HCT116 (cell line): ENCODE measurements around the gene DHFR2. TPM values are rescaled to one million over a fixed set of nuclear protein-coding genes. Genes with fewer than 3 reads are reported as not detected.
"Not testable (repeated sequence)": the region's sequence is repeated elsewhere in the genome, so short reads cannot be mapped to it uniquely, and the experiment has no call there.

Source experiments
- ATAC-seq: fragments of 200-7000 bp; cut with Tn5 transposase; 2 replicates; pipeline ENCODE4 v1.9.1; 2020; ENCODE audit warnings: mild to moderate bottlenecking, moderate library complexity
- BruUV-seq: library from RNA; stranded (reverse); fragments of 400-500 nt; replicated peaks from 2 replicates; lab custom pipeline; 2021; lab: Mats Ljungman, UMichigan
- CTCF ChIA-PET: fragments of 300-600 bp; sonication (Branson Sonifier 250); formaldehyde crosslinking; loops from one replicate; lab custom pipeline; 2021; ENCODE audit warnings: antibody characterized with exemption; lab: Charles Lee
- POLR2A ChIA-PET: fragments of 300-600, 350-600 bp; sonication (Branson Sonifier 250); formaldehyde crosslinking; loops from one replicate; lab custom pipeline; 2021; ENCODE audit warnings: antibody characterized with exemption; lab: Charles Lee
- RAD21 ChIA-PET, 2 experiments: fragments of 300-600 bp; sonication (Branson Sonifier 250); formaldehyde crosslinking; loops; one replicate each; lab custom pipeline; 2023; ENCODE audit warnings: low total read pairs in 2 of 2; ENCODE audit not compliant: uncharacterized antibody in 2 of 2, unreplicated experiment in 2 of 2, low non-redundant PET in 1 of 2; lab: Charles Lee
- DNase-seq: peaks from one replicate; pipeline ENCODE4 v3.0.0-alpha.2; 2010; ENCODE audit warnings: low read depth, low spot score
- H2AFZ ChIP-seq: fragments of 200-600 bp; shearing (Covaris generic), sonication (generic); 2 replicates; pipeline ENCODE4 v1.6.1; 2017; ENCODE audit warnings: low read depth, mixed run types, mixed read lengths, antibody characterized with exemption, low read length; ENCODE audit not compliant: poor library complexity, severe bottlenecking
- H3K27ac ChIP-seq: 2 replicates; pipeline ENCODE4 v1.5.1; 2012; ENCODE audit warnings: low read depth, low read length
- H3K27me3 ChIP-seq: fragments of 200-600 bp; sonication (generic); 2 replicates; pipeline ENCODE4 v1.6.1; 2016; ENCODE audit warnings: mixed run types, low read length, mixed read lengths; ENCODE audit not compliant: insufficient read depth
- H3K36me3 ChIP-seq, 2 experiments: fragments of 200-500 bp in 1 of 2; fragments of 200-600 bp in 1 of 2; sonication (Bioruptor generic) in 1 of 2; sonication (generic) in 1 of 2; 2 replicates each; pipeline versions ENCODE4 v1.5.1 to v1.6.1; 2014 to 2016; ENCODE audit warnings: low read length in 2 of 2, inconsistent platforms in 1 of 2, mixed read lengths in 1 of 2, mixed run types in 1 of 2; ENCODE audit not compliant: insufficient read depth in 2 of 2, control insufficient read depth in 1 of 2
- H3K4me1 ChIP-seq, 2 experiments: fragments of 200-600 bp in 1 of 2; sonication (generic) in 1 of 2; 2 replicates each; pipeline versions ENCODE4 v1.5.1 to v1.6.1; 2012 to 2017; ENCODE audit warnings: low read length in 2 of 2, inconsistent platforms in 1 of 2, mild to moderate bottlenecking in 1 of 2, mixed read lengths in 1 of 2, mixed run types in 1 of 2, moderate library complexity in 1 of 2; ENCODE audit not compliant: insufficient read depth in 2 of 2, control insufficient read depth in 1 of 2
- H3K4me2 ChIP-seq: fragments of 200-600 bp; sonication (generic); 2 replicates; pipeline ENCODE4 v1.6.1; 2017; ENCODE audit warnings: mixed run types, low read length, mixed read lengths
- H3K4me3 ChIP-seq, 2 experiments: fragments of 200-600 bp in 1 of 2; sonication (generic) in 1 of 2; replicated peaks in 1 of 2; 2 replicates each; pipeline ENCODE4 v1.5.1; 2011 to 2016; ENCODE audit warnings: low read length in 2 of 2, control low read depth in 1 of 2, low read depth in 1 of 2, mild to moderate bottlenecking in 1 of 2, mixed read lengths in 1 of 2, mixed run types in 1 of 2
- H3K79me2 ChIP-seq: fragments of 200-600 bp; sonication (generic); 2 replicates; pipeline ENCODE4 v1.6.1; 2017; ENCODE audit warnings: mild to moderate bottlenecking, mixed run types, low read length, moderate library complexity, mixed read lengths; ENCODE audit not compliant: insufficient read depth
- H3K9ac ChIP-seq: fragments of 200-600 bp; sonication (generic); 2 replicates; pipeline ENCODE4 v1.6.1; 2016; ENCODE audit warnings: low read length, mixed read lengths
- H3K9me2 ChIP-seq: fragments of 200-600 bp; sonication (generic), shearing (Covaris generic); 2 replicates; pipeline ENCODE4 v1.6.1; 2017; ENCODE audit warnings: mixed run types, mild to moderate bottlenecking, moderate library complexity; ENCODE audit not compliant: insufficient read depth
- H3K9me3 ChIP-seq, 2 experiments: fragments of 200-500 bp in 1 of 2; fragments of 200-600 bp in 1 of 2; sonication (Bioruptor generic) in 1 of 2; sonication (generic) in 1 of 2; 2 replicates each; pipeline ENCODE4 v1.6.1; 2014 to 2017; ENCODE audit warnings: low read length in 2 of 2, mixed read lengths in 2 of 2, inconsistent platforms in 1 of 2, low read depth in 1 of 2, mild to moderate bottlenecking in 1 of 2, mixed run types in 1 of 2, moderate library complexity in 1 of 2; ENCODE audit not compliant: control insufficient read depth in 1 of 2, insufficient read depth in 1 of 2
- H4K20me1 ChIP-seq: fragments of 200-600 bp; sonication (generic), shearing (Covaris generic); 2 replicates; pipeline ENCODE4 v1.6.1; 2017; ENCODE audit warnings: mixed run types, mild to moderate bottlenecking, moderate library complexity; ENCODE audit not compliant: insufficient read depth
- CBX3 ChIP-seq: IDR thresholded peaks from 2 replicates; pipeline ENCODE4 v1.6.1; 2012; ENCODE audit warnings: low read depth
- CTCF ChIP-seq, 3 experiments: fragments of 200-600 bp in 1 of 3; sonication (generic) in 1 of 3; IDR thresholded peaks in 2 of 3; conservative IDR thresholded peaks in 1 of 3; 2 replicates each; pipeline ENCODE4 v1.5.1; 2012 to 2017; ENCODE audit warnings: low read depth in 2 of 3, low read length in 2 of 3, antibody characterized with exemption in 1 of 3, borderline replicate concordance in 1 of 3, control low read depth in 1 of 3, mild to moderate bottlenecking in 1 of 3, mixed read lengths in 1 of 3, mixed run types in 1 of 3, moderate library complexity in 1 of 3; ENCODE audit not compliant: insufficient read depth in 1 of 3
- ELF1 ChIP-seq: IDR thresholded peaks from 2 replicates; pipeline ENCODE4 v1.6.1; 2012; ENCODE audit warnings: low read depth, borderline replicate concordance
- EZH2phosphoT487 ChIP-seq: fragments of 200-600 bp; IDR thresholded peaks from 2 replicates; pipeline ENCODE4 v1.6.1; 2018; ENCODE audit warnings: antibody characterized with exemption, borderline replicate concordance
- FOSL1 ChIP-seq: IDR thresholded peaks from 2 replicates; pipeline ENCODE4 v1.6.1; 2012; ENCODE audit warnings: low read depth
- JUND ChIP-seq: IDR thresholded peaks from 2 replicates; pipeline ENCODE4 v1.6.1; 2012
- POLR2AphosphoS5 ChIP-seq: IDR thresholded peaks from 2 replicates; pipeline ENCODE4 v1.6.1; 2011; ENCODE audit warnings: mild to moderate bottlenecking, low read depth, low read length, moderate library complexity
- TCF7L2 ChIP-seq: IDR thresholded peaks from 2 replicates; pipeline ENCODE4 v1.7.0; 2011; ENCODE audit warnings: borderline replicate concordance, inconsistent platforms; ENCODE audit not compliant: insufficient read depth, insufficient read length; ENCODE audit errors: extremely low read depth
- YY1 ChIP-seq: IDR thresholded peaks from 2 replicates; pipeline ENCODE4 v1.6.1; 2011; ENCODE audit warnings: low read length, low read depth, moderate library complexity, mild to moderate bottlenecking; ENCODE audit not compliant: insufficient replicate concordance; ENCODE audit errors: extremely low read depth
- intact Hi-C: fragments of 100-400 bp; cut with micrococcal nuclease; formaldehyde crosslinking; loops from 2 replicates; pipeline ENCODE4 v1.10.0; 2022
- total RNA-seq: library from RNA; stranded (reverse); gene quantifications from one replicate; pipeline ENCODE4 v1.2.1, GENCODE V29; 2021; ENCODE audit not compliant: unreplicated experiment
- TF ChIP-seq, protein P1 (sequence below): IDR thresholded peaks from 2 replicates; pipeline ENCODE4 v1.6.1; 2012

DHFR2 gene
- total RNA-seq, 1 experiment from 2014 or later = 1.8 TPM

GRCh38 chr3:94062513-94063404 lies at the start of gene DHFR2, which contains the start of gene NSUN3 (continued):
- TF ChIP-seq POLR2AphosphoS5 (peak; percentile 77), CTCF (IDR thresholded peaks at IDR 0.05 in 2 of 3, conservative IDR thresholded peaks at IDR 0.05 in 1 of 3; ENCODE audit: borderline replicate concordance in 1 of 3, insufficient read depth in 1 of 3, low read depth in 2 of 3, low read length in 2 of 3) (no peak), YY1 (peak; percentile 3)

- no peak overlapping the region for H3K9ac ChIP-seq
- no peaks in the 10 kb centered on the region for H3K9me2 ChIP-seq
- RAD21 ChIA-PET = no interaction called here
- H3K9me3 ChIP-seq = no peaks in the 10 kb centered on the region
- H3K79me2 ChIP-seq = no peaks in the 10 kb centered on the region
- H3K4me1 ChIP-seq = no peaks in the 10 kb centered on the region
- intact Hi-C loops = no loop called here
- H2AFZ ChIP-seq = no peak overlapping the region
- no TSS peak for BruUV-seq
- DNase-seq = no peak
- POLR2A ChIA-PET = no interaction called here
- H3K4me3 ChIP-seq = no peak overlapping the region
- H4K20me1 ChIP-seq = no peaks in the 10 kb centered on the region
- TF ChIP-seq CBX3 (no peak), EZH2phosphoT487 (no peak), JUND (no peak), FOSL1 (no peak), POLR2AphosphoS5 (no peak), ELF1 (no peak), TCF7L2 (no peak)
- TF ChIP-seq, protein P1, sequence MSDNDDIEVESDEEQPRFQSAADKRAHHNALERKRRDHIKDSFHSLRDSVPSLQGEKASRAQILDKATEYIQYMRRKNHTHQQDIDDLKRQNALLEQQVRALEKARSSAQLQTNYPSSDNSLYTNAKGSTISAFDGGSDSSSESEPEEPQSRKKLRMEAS = no peak
- TF ChIP-seq, all 23 proteins: peak for 0
- Histone ChIP-seq H3K36me3 (no peaks in the 10 kb centered on the region; a peak in 1 of 4 replicates), H3K27ac (no peak overlapping the region), H3K27me3 (no peaks in the 10 kb centered on the region), H3K4me2 (no peak overlapping the region)
- ATAC-seq = no peak
- CTCF ChIA-PET = interaction anchor here (0.8 kb wide), 1 partner anchor 9 kb away, joined by 5 read pairs; no protein-coding TSS in a partner anchor
Measured at GRCh38 chr3:94110854-94111253, 48.1 kb upstream of the DHFR2 start.

DNA sequence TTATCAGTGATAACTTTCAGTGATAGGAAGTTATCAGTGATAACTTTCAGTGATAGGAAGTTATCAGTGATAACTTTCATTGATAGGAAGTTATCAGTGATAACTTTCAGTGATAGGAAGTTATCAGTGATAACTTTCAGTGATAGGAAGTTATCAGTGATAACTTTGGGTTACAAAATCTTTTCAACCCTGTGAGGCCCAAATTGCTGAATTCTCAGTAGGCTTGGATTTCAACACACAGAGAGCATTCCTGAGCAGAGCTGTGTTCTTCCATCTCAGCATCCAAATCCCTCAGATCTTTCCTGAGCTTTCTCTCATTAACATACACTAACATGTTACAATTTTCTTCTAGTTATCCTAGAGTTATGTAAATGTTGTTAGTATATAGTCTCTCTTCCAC lies 47.5 kb upstream of the DHFR2 start:
- H3K27ac ChIP-seq, DNase-seq, H3K9me2 ChIP-seq, RAD21 ChIA-PET, H4K20me1 ChIP-seq, H3K27me3 ChIP-seq, H3K9me3 ChIP-seq, H3K9ac ChIP-seq, intact Hi-C loops, POLR2A ChIA-PET, CTCF ChIA-PET, H3K79me2 ChIP-seq, ATAC-seq, H3K4me1 ChIP-seq, BruUV-seq, H3K36me3 ChIP-seq, H3K4me2 ChIP-seq, H2AFZ ChIP-seq, H3K4me3 ChIP-seq: not testable (repeated sequence)
